ENCODE measurements around the gene ACVR2A.

DNA sequence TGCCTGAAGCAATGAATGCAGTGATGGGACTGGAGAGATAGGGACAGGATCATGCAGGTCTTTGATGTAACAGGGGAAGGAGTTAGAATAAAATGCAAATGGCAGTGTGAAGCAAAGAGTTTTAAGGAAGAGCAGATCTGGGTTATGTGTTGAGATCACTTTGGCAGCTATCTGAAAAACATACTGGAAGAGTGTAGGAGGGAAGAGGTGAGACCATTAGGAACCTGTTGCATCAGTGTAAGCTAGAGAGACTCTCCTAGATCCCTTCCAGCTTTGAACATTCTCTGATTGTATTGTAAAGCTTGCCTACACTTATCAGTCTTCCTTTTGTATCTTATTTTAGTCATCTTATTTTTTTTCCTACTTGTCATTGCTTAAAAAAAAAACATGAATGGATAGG, 10.5 kb downstream of the ACVR2A start:
- no peak for TF ChIP-seq CTCF (IDR thresholded peaks at IDR 0.05)
- no peak for TF ChIP-seq POLR2A (IDR thresholded peaks at IDR 0.05)

Data from esophagus squamous epithelium (tissue), 4 donors.